Natural killer cell (primary cell): ENCODE results near the gene CCR9. TPM values are rescaled to one million over a fixed set of nuclear protein-coding genes. Genes with fewer than 3 reads are reported as not detected.

Source experiments
- ATAC-seq, 3 donors: fragments of 150-1000 bp in 2 of 3; fragments of 200-7000 bp in 1 of 3; cut with Tn5 transposase; 1 replicate in 1 of 3; 2 replicates in 2 of 3; pipeline ENCODE4 v1.10.0; 2021; ENCODE audit warnings: mild to moderate bottlenecking in 2 of 3, moderate library complexity in 2 of 3
- DNase-seq, 2 donors: peaks; one replicate each; pipeline versions ENCODE4 v3.0.0 to v3.0.0-alpha.2; 2013 to 2021; ENCODE audit warnings: mixed read lengths in 1 of 2
- H3K27ac ChIP-seq: one replicate; pipeline ENCODE4 v1.5.1; 2013; ENCODE audit warnings: mild to moderate bottlenecking, low read length
- H3K27me3 ChIP-seq: one replicate; pipeline ENCODE4 v1.6.1; 2013; ENCODE audit warnings: low read length; ENCODE audit not compliant: control insufficient read depth, insufficient read depth
- H3K36me3 ChIP-seq: one replicate; pipeline ENCODE4 v1.6.1; 2013; ENCODE audit warnings: low read length; ENCODE audit not compliant: control insufficient read depth, insufficient read depth
- H3K4me1 ChIP-seq: one replicate; pipeline ENCODE4 v1.6.1; 2013; ENCODE audit warnings: low read length; ENCODE audit not compliant: control insufficient read depth, insufficient read depth
- H3K4me3 ChIP-seq: one replicate; pipeline ENCODE4 v1.5.1; 2013; ENCODE audit warnings: low read length
- H3K9me3 ChIP-seq: one replicate; pipeline ENCODE4 v1.6.1; 2013; ENCODE audit warnings: low read length; ENCODE audit not compliant: control insufficient read depth, insufficient read depth
- H3K27ac Mint-ChIP-seq, 2 donors: one replicate each; pipeline ENCODE4 v1.8.0; 2022; ENCODE audit warnings: mild to moderate bottlenecking in 2 of 2, mixed read lengths in 2 of 2, moderate library complexity in 1 of 2
- H3K27me3 Mint-ChIP-seq, 2 donors: one replicate each; pipeline ENCODE4 v1.8.0; 2022; ENCODE audit warnings: low read depth in 2 of 2, mixed read lengths in 2 of 2
- H3K36me3 Mint-ChIP-seq: one replicate; pipeline ENCODE4 v1.8.0; 2022; ENCODE audit warnings: mixed read lengths
- H3K4me1 Mint-ChIP-seq, 2 donors: one replicate each; pipeline ENCODE4 v1.8.0; 2022; ENCODE audit warnings: mixed read lengths in 2 of 2
- H3K4me3 Mint-ChIP-seq: one replicate; pipeline ENCODE4 v1.8.0; 2022; ENCODE audit warnings: mild to moderate bottlenecking, moderate library complexity, mixed read lengths
- H3K9me3 Mint-ChIP-seq, 2 donors: one replicate each; pipeline ENCODE4 v1.8.0; 2022; ENCODE audit warnings: mixed read lengths in 2 of 2
- CTCF ChIP-seq: fragments of 200-600 bp; IDR thresholded peaks from one replicate; pipeline ENCODE4 v1.8.0; 2022; ENCODE audit warnings: antibody characterized with exemption
- WGBS: methylation state at CpG from one replicate; pipeline ENCODE4 v1.1.7; 2013; ENCODE audit warnings: missing lambda C conversion rate; ENCODE audit not compliant: insufficient coverage; 5-methylcytosine and 5-hydroxymethylcytosine counted together
- intact Hi-C: fragments of 100-400 bp; cut with micrococcal nuclease; formaldehyde crosslinking; loops from one replicate; pipeline ENCODE4 v1.14.2; 2022
- total RNA-seq, 4 donors: library from RNA; stranded (reverse); fragments of 120-200 nt in 1 of 4; gene quantifications; one replicate each; pipeline versions ENCODE4 v1.2.3 to v1.2.4, GENCODE V29; 2013 to 2022

Gene CCR9
- total RNA-seq, 3 donors from 2014 or later (not counting 1 experiment from before 2014, with no cell fraction given): 0.27 TPM; not detected in 2

DNA sequence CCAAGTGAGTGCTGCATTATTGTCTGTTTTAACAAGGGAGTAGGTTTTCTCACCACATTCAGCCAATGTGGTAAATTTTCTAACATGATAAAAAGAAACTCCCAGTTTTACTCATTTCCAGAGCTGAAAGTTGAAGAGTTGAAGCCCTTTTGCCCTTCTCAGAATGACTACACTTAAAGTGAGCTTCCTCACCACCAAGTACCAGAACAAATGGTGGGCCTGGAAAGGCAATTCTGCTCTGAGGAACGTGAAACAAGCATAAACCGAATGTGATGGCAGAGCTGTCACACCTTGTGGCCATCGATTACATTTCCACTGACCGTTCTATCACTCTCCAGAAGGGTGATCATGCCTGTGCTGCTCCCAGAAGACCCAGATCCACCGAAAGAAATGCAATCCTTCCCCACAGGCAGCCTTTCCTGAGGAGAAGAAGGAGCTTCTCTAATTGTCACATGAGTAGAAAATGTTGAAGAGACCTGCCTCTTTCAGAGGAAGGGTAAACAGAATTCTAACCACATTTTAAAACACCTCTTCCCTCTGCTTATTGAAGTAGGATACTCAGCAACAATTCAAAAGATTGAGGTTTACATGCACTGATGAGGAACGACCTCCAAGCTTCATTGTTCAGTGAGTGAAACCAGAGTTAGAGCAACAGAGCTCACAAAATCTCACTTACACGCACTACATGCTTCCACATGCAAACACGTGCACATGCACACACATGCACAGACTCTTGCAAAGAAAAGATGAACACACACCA is 21.4 kb upstream of the CCR9 start:
- WGBS: 22% methylated on average over 7 of the region's 8 CpGs
- peaks cover 0 to 36% of the 10 kb centered on the region in 2 donors for H3K27me3 Mint-ChIP-seq
- H3K36me3 Mint-ChIP-seq: peaks cover 10% of the 10 kb centered on the region
- TF ChIP-seq CTCF: no peak
- peaks cover 6% of the 10 kb centered on the region for H3K9me3 ChIP-seq
- peaks cover 20 to 36% of the 10 kb centered on the region in 2 donors for H3K4me1 Mint-ChIP-seq
- H3K27ac Mint-ChIP-seq: peak overlapping the region in 1 of 2 donors; percentile 78
- no peak overlapping the region for H3K27ac ChIP-seq
- H3K4me3 ChIP-seq: no peak overlapping the region
- intact Hi-C loops: no loop called here
- H3K27me3 ChIP-seq: no peaks in the 10 kb centered on the region
- DNase-seq (peak in 1 of 2 donors; percentile 47), ATAC-seq (peak in 2 of 3 donors; percentile 44 to 47)
- H3K4me1 ChIP-seq: peaks cover 15% of the 10 kb centered on the region
- peak overlapping the region; percentile 0 for H3K4me3 Mint-ChIP-seq
- H3K9me3 Mint-ChIP-seq: peaks cover 0 to 3% of the 10 kb centered on the region in 2 donors
- no peaks in the 10 kb centered on the region for H3K36me3 ChIP-seq

DNA sequence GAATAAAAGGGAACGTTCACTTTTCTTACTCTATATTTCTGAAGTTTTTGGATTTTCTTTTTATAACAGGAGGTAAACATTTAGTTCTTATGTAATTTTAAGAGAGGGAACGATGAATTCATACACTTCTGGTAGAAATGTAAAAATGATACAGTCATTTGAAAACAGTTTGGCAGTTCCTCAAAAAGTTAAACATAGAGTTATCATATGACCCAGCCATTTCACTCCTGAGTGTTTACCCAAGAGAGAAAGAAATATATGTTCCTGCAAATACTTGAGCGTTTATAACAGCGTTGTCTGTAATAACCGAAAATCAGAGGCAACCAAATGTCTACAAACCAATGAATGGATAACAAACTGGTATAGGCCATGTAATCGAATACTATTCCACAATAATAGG is 20.8 kb upstream of the CCR9 start:
- Mint-ChIP-seq H3K9me3 (peaks cover 0 to 3% of the 10 kb centered on the region in 2 donors), H3K36me3 (peaks cover 10% of the 10 kb centered on the region), H3K27me3 (peaks cover 0 to 36% of the 10 kb centered on the region in 2 donors), H3K4me1 (peaks cover 26 to 42% of the 10 kb centered on the region in 2 donors), H3K27ac (peak overlapping the region in 1 of 2 donors; percentile 78), H3K4me3 (no peak overlapping the region)
- Histone ChIP-seq H3K4me1 (peaks cover 22% of the 10 kb centered on the region), H3K27ac (no peak overlapping the region), H3K9me3 (peaks cover 6% of the 10 kb centered on the region), H3K27me3 (no peaks in the 10 kb centered on the region), H3K36me3 (no peaks in the 10 kb centered on the region), H3K4me3 (no peak overlapping the region)
- 50% methylated on average over 3 of the region's 6 CpGs for WGBS
- intact Hi-C loops: no loop called here
- DNase-seq (no peak), ATAC-seq (no peak)
- TF ChIP-seq CTCF: no peak

- H3K36me3 ChIP-seq: no peaks in the 10 kb centered on the region
- Mint-ChIP-seq H3K9me3 (peaks cover 0 to 3% of the 10 kb centered on the region in 2 donors), H3K4me1 (peaks cover 31 to 60% of the 10 kb centered on the region in 2 donors), H3K4me3 (no peak overlapping the region), H3K27me3 (peaks cover 3 to 47% of the 10 kb centered on the region in 2 donors), H3K36me3 (peaks cover 7% of the 10 kb centered on the region), H3K27ac (no peak overlapping the region)
- DNase-seq (no peak), ATAC-seq (no peak)
- no peak overlapping the region for H3K27ac ChIP-seq
- peaks cover 30% of the 10 kb centered on the region for H3K4me1 ChIP-seq
- H3K9me3 ChIP-seq: peaks cover 5% of the 10 kb centered on the region
- no peak for TF ChIP-seq CTCF
- intact Hi-C loops: no loop called here
- 56% methylated on average over 2 of the region's 2 CpGs for WGBS
- peaks cover 15% of the 10 kb centered on the region for H3K27me3 ChIP-seq
- H3K4me3 ChIP-seq: no peak overlapping the region
Observed at GRCh38 chr3:45868213-45868612, 18.1 kb upstream of the CCR9 start.
